ENCODE data around the gene CAPN12. TPM values are rescaled to one million over a fixed set of nuclear protein-coding genes. Genes with fewer than 3 reads are reported as not detected.

CAPN12 gene
- total and polyA plus RNA-seq, 2 experiments from 2014 or later, result 19.1 to 20.5 TPM

DNA sequence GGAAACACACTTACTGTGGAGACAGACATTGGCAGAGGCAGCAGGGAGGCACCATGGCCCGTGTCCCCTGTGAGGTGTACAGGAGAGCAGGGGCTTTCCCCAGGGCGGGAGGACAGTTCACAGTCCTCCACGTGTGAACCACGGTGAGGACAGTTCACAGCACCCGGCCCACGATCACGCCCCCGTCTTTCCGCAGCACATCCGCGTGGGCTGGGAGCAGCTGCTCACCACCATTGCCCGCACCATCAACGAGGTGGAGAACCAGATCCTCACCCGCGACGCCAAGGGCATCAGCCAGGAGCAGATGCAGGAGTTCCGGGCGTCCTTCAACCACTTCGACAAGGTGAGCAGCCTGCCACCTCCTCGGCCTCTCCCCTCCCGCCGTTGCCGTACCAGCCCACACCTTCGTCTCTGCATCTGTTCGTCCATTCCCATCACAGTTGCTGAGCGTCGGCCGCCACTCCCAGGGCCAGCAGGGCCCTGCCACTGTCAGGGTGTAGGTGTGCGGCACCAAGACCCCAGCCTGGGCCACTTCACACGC is 17.4 kb downstream of the CAPN12 start:
- Histone ChIP-seq H3K27ac (ENCODE audit: low read depth) (no peak overlapping the region), H3K4me2 (no peak overlapping the region), H3K4me1 (ENCODE audit: insufficient read depth) (no peaks in the 10 kb centered on the region; the same call in 1 of the 2 replicates), H3F3A (replicated peaks; ENCODE audit: low read depth) (peaks cover 30% of the 10 kb centered on the region; the same call in 1 of the 2 replicates), H2AFZ (no peak overlapping the region), H3K9me2 (ENCODE audit: insufficient read depth) (no peaks in the 10 kb centered on the region), H3K79me2 (replicated peaks; ENCODE audit: insufficient read depth) (no peaks in the 10 kb centered on the region), H3K36me3 (ENCODE audit: insufficient read depth) (peaks cover 27% of the 10 kb centered on the region), H4K20me1 (replicated peaks; ENCODE audit: insufficient read depth) (peaks cover 9% of the 10 kb centered on the region), H3K4me3 (no peak overlapping the region), H3K27me3 (ENCODE audit: insufficient read depth) (no peaks in the 10 kb centered on the region)
- DNase-seq (ENCODE audit: low spot score), result no peak
- Mint-ChIP-seq H3K9me3 (no peaks in the 10 kb centered on the region), H3K27ac (no peak overlapping the region), H3K4me3 (no peak overlapping the region), H3K36me3 (ENCODE audit: low read depth) (peaks cover 69% of the 10 kb centered on the region), H3K4me1 (peaks cover 11% of the 10 kb centered on the region), H3K27me3 (ENCODE audit: insufficient read depth, low read depth, poor library complexity) (peaks cover 24% of the 10 kb centered on the region)
- TF ChIP-seq NANOG (IDR thresholded peaks at IDR 0.05; ENCODE audit: borderline replicate concordance) (no peak), JUNB (IDR thresholded peaks at IDR 0.05; ENCODE audit: unreplicated experiment) (no peak), STAT1 (IDR thresholded peaks at IDR 0.05; ENCODE audit: unreplicated experiment) (no peak), ZNF114 (CRISPR knock-in tag; IDR thresholded peaks at IDR 0.05) (no peak), REST (IDR thresholded peaks at IDR 0.05; ENCODE audit: unreplicated experiment) (no peak), ZNF331 (CRISPR knock-in tag; IDR thresholded peaks at IDR 0.05; ENCODE audit: low read depth) (no peak), EZH2 (IDR thresholded peaks at IDR 0.05; ENCODE audit: low read depth, unreplicated experiment) (no peak), POLR2AphosphoS5 (IDR thresholded peaks at IDR 0.05; ENCODE audit: low read depth) (no peak), CREB1 (CRISPR knock-in tag; IDR thresholded peaks at IDR 0.05; ENCODE audit: low read depth) (no peak), ZNF462 (CRISPR knock-in tag; IDR thresholded peaks at IDR 0.05) (no peak), EZH2phosphoT487 (IDR thresholded peaks at IDR 0.05; ENCODE audit: unreplicated experiment) (no peak)
- TF ChIP-seq, protein P1, sequence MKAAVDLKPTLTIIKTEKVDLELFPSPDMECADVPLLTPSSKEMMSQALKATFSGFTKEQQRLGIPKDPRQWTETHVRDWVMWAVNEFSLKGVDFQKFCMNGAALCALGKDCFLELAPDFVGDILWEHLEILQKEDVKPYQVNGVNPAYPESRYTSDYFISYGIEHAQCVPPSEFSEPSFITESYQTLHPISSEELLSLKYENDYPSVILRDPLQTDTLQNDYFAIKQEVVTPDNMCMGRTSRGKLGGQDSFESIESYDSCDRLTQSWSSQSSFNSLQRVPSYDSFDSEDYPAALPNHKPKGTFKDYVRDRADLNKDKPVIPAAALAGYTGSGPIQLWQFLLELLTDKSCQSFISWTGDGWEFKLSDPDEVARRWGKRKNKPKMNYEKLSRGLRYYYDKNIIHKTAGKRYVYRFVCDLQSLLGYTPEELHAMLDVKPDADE (IDR thresholded peaks at IDR 0.05), result no peak
- TF ChIP-seq, protein P2, sequence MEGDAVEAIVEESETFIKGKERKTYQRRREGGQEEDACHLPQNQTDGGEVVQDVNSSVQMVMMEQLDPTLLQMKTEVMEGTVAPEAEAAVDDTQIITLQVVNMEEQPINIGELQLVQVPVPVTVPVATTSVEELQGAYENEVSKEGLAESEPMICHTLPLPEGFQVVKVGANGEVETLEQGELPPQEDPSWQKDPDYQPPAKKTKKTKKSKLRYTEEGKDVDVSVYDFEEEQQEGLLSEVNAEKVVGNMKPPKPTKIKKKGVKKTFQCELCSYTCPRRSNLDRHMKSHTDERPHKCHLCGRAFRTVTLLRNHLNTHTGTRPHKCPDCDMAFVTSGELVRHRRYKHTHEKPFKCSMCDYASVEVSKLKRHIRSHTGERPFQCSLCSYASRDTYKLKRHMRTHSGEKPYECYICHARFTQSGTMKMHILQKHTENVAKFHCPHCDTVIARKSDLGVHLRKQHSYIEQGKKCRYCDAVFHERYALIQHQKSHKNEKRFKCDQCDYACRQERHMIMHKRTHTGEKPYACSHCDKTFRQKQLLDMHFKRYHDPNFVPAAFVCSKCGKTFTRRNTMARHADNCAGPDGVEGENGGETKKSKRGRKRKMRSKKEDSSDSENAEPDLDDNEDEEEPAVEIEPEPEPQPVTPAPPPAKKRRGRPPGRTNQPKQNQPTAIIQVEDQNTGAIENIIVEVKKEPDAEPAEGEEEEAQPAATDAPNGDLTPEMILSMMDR (conservative IDR thresholded peaks at IDR 0.05; ENCODE audit: low read depth in 2 of 2), result no peak
- ATAC-seq, result no peak
